ENCODE results near the gene MED12. TPM values are rescaled to one million over a fixed set of nuclear protein-coding genes. Genes with fewer than 3 reads are reported as not detected.

MED12 gene
- total RNA-seq, 4 donors from 2014 or later, result 23.7 to 34.2 (median 28.2) TPM

GRCh38 chrX:71106427-71106826 is 12.0 kb upstream of the MED12 start, which contains the start of gene CXorf65:
CXorf65 (minus strand) TSS chrX:71106740; CDS start chrX:71106556, 184 bp downstream.
- 43% methylated on average over 1 of the region's 1 CpG for WGBS
- Histone ChIP-seq H3K9me3 (no peaks in the 10 kb centered on the region), H3K4me3 (no peak within 1 kb of the TSS), H3K27ac (replicated peaks in 1 of 4) (no peak within 1 kb of the TSS), H3K4me1 (peaks cover 0 to 12% (median 3%) of the 10 kb centered on the region in 4 donors), H3K36me3 (no peaks in the 10 kb centered on the region), H3K27me3 (peaks cover 0 to 8% (median 0%) of the 10 kb centered on the region in 4 donors)
- no peak for DNase-seq (ENCODE audit: extremely low spot score)
- TF ChIP-seq POLR2AphosphoS5 (IDR thresholded peaks at IDR 0.05), result no peak
- TF ChIP-seq EP300 (IDR thresholded peaks at IDR 0.05), result no peak
- no peak for TF ChIP-seq CTCF (IDR thresholded peaks at IDR 0.05)
- no peak for TF ChIP-seq POLR2A (IDR thresholded peaks at IDR 0.05; ENCODE audit: low read depth)
- intact Hi-C loops (cut with DNase I), result no loop called here

DNA sequence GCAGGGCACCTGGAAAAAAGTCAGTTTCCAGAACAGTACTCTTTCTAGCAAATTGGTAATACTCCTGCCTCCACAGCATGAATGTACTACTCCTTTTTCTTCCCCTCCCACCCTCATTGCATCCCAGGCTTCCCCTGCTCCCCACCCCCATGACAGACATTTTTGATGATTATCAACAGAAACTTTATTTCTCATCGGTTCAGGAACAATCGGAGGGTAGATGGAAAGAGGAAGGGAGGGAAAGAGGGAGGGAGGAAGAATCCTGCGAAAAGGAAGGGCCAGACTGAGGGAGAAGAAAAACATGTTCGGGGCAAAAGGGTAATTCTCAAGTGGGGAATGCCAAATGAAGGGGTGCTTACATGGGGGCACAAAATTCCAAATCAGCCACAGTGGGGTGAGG is 11.2 kb upstream of the MED12 start:
- DNase-seq (ENCODE audit: extremely low spot score), result no peak
- Histone ChIP-seq H3K4me1 (peaks cover 0 to 12% (median 3%) of the 10 kb centered on the region in 4 donors), H3K36me3 (no peaks in the 10 kb centered on the region), H3K27ac (replicated peaks in 1 of 4) (no peak overlapping the region), H3K27me3 (peaks cover 0 to 4% (median 0%) of the 10 kb centered on the region in 4 donors), H3K9me3 (no peaks in the 10 kb centered on the region), H3K4me3 (no peak overlapping the region)
- intact Hi-C loops (cut with DNase I), result no loop called here
- TF ChIP-seq EP300 (IDR thresholded peaks at IDR 0.05) (no peak), CTCF (IDR thresholded peaks at IDR 0.05) (no peak), POLR2AphosphoS5 (IDR thresholded peaks at IDR 0.05) (no peak), POLR2A (IDR thresholded peaks at IDR 0.05; ENCODE audit: low read depth) (no peak)
- 73% methylated on average over 4 of the region's 4 CpGs for WGBS

GRCh38 chrX:71107762-71108360 is 10.5 kb upstream of the MED12 start:
- H3K4me3 ChIP-seq, result no peak overlapping the region
- DNase-seq (ENCODE audit: extremely low spot score), result no peak
- peaks cover 0 to 12% (median 3%) of the 10 kb centered on the region in 4 donors for H3K4me1 ChIP-seq
- intact Hi-C loops (cut with DNase I), result no loop called here
- H3K9me3 ChIP-seq, result no peaks in the 10 kb centered on the region
- H3K36me3 ChIP-seq, result no peaks in the 10 kb centered on the region
- TF ChIP-seq EP300 (IDR thresholded peaks at IDR 0.05) (no peak), POLR2A (IDR thresholded peaks at IDR 0.05; ENCODE audit: low read depth) (no peak), CTCF (IDR thresholded peaks at IDR 0.05) (no peak), POLR2AphosphoS5 (IDR thresholded peaks at IDR 0.05) (no peak)
- peaks cover 0 to 4% (median 0%) of the 10 kb centered on the region in 4 donors for H3K27me3 ChIP-seq
- H3K27ac ChIP-seq (replicated peaks in 1 of 4), result no peak overlapping the region
- WGBS, result 48% methylated on average over 9 of the region's 9 CpGs

GRCh38 chrX:71109051-71109450 is 9.3 kb upstream of the MED12 start:
- Histone ChIP-seq H3K27ac (replicated peaks in 1 of 4) (no peak overlapping the region), H3K36me3 (no peaks in the 10 kb centered on the region), H3K4me3 (no peak overlapping the region), H3K4me1 (peaks cover 0 to 2% (median 0%) of the 10 kb centered on the region in 4 donors), H3K9me3 (no peaks in the 10 kb centered on the region), H3K27me3 (peaks cover 0 to 4% (median 0%) of the 10 kb centered on the region in 4 donors)
- DNase-seq (ENCODE audit: extremely low spot score), result no peak
- 92% methylated on average over 6 of the region's 6 CpGs for WGBS
- no peak for TF ChIP-seq EP300 (IDR thresholded peaks at IDR 0.05)
- no peak for TF ChIP-seq POLR2AphosphoS5 (IDR thresholded peaks at IDR 0.05)
- TF ChIP-seq CTCF (IDR thresholded peaks at IDR 0.05), result no peak
- no peak for TF ChIP-seq POLR2A (IDR thresholded peaks at IDR 0.05; ENCODE audit: low read depth)
- intact Hi-C loops (cut with DNase I), result no loop called here

Data from esophagus muscularis mucosa (tissue), 4 donors.